HEK293 (cell line): ENCODE data around the gene ADCY1.

ENCODE experiments used
- CTCF ChIA-PET: fragments of 350-600 bp; formaldehyde crosslinking; extraction: SDS; loops from one replicate; lab custom pipeline; 2021; ENCODE audit warnings: antibody characterized with exemption; lab: Yijun Ruan, JAX
- POLR2A ChIA-PET: fragments of 300-600 bp; formaldehyde crosslinking; extraction: SDS; loops from one replicate; lab custom pipeline; 2020; ENCODE audit warnings: antibody characterized with exemption, inconsistent platforms; lab: Yijun Ruan, JAX
- H3K27ac ChIP-seq: fragments of 200-500 bp; sonication (Bioruptor generic); 2 replicates; pipeline ENCODE4 v1.5.1; 2014; ENCODE audit warnings: low read depth, low read length, control low read depth, inconsistent platforms; ENCODE audit errors: extremely low read depth
- H3K36me3 ChIP-seq, 2 experiments: fragments of 200-500 bp in 1 of 2; sonication (Bioruptor generic) in 1 of 2; 1 replicate in 1 of 2; 2 replicates in 1 of 2; pipeline ENCODE4 v1.5.1; 2014 to 2017; ENCODE audit warnings: inconsistent platforms in 2 of 2, low read length in 2 of 2; ENCODE audit not compliant: control insufficient read depth in 2 of 2, insufficient read depth in 1 of 2
- H3K4me1 ChIP-seq: fragments of 200-500 bp; sonication (Bioruptor generic); 2 replicates; pipeline ENCODE4 v1.5.1; 2014; ENCODE audit warnings: mild to moderate bottlenecking, low read length, inconsistent platforms; ENCODE audit not compliant: control insufficient read depth, insufficient read depth
- H3K4me3 ChIP-seq: 2 replicates; pipeline ENCODE4 v1.5.1; 2011; ENCODE audit warnings: low read depth, mild to moderate bottlenecking, control low read depth, low read length, moderate library complexity
- H3K9me3 ChIP-seq: fragments of 200-500 bp; sonication (Bioruptor generic); 2 replicates; pipeline ENCODE4 v1.5.1; 2014; ENCODE audit warnings: low read depth, low read length, inconsistent platforms; ENCODE audit not compliant: control insufficient read depth, insufficient read depth
- BCL6B ChIP-seq: fragments of 450-650 bp; formaldehyde crosslinking; IDR thresholded peaks from 2 replicates; pipeline ENCODE4 v1.5.1; 2017; ENCODE audit warnings: missing biosample characterization, missing genetic modification characterization
- GLIS1 ChIP-seq: fragments of 450-650 bp; formaldehyde crosslinking; IDR thresholded peaks from 2 replicates; pipeline ENCODE4 v1.5.1; 2016; ENCODE audit warnings: missing biosample characterization, missing genetic modification characterization
- HOXA7 ChIP-seq: sonication (generic); formaldehyde crosslinking; IDR thresholded peaks from 2 replicates; pipeline ENCODE4 v1.8.1; 2022; ENCODE audit warnings: missing genetic modification reagents, borderline replicate concordance
- MZF1 ChIP-seq: fragments of 450-650 bp; formaldehyde crosslinking; IDR thresholded peaks from 2 replicates; pipeline ENCODE4 v1.5.1; 2017; ENCODE audit warnings: missing biosample characterization, missing genetic modification characterization, borderline replicate concordance
- SP7 ChIP-seq: fragments of 450-650 bp; formaldehyde crosslinking; IDR thresholded peaks from 2 replicates; pipeline ENCODE4 v1.5.1; 2016; ENCODE audit warnings: missing biosample characterization, missing genetic modification characterization
- TSHZ1 ChIP-seq: fragments of 450-650 bp; formaldehyde crosslinking; IDR thresholded peaks from 2 replicates; pipeline ENCODE4 v1.5.1; 2016; ENCODE audit warnings: missing biosample characterization, missing genetic modification characterization, borderline replicate concordance
- ZBTB7A ChIP-seq: fragments of 450-650 bp; formaldehyde crosslinking; IDR thresholded peaks from 2 replicates; pipeline ENCODE4 v1.5.1; 2016; ENCODE audit warnings: low read depth, missing biosample characterization, missing genetic modification characterization
- ZNF16 ChIP-seq: fragments of 450-650 bp; formaldehyde crosslinking; IDR thresholded peaks from 2 replicates; pipeline ENCODE4 v1.5.1; 2016; ENCODE audit warnings: low read depth, missing biosample characterization, missing genetic modification characterization
- ZNF174 ChIP-seq: fragments of 450-650 bp; formaldehyde crosslinking; IDR thresholded peaks from 2 replicates; pipeline ENCODE4 v1.5.0; 2017; ENCODE audit warnings: missing biosample characterization, mild to moderate bottlenecking, missing genetic modification characterization
- ZNF18 ChIP-seq: fragments of 450-650 bp; formaldehyde crosslinking; IDR thresholded peaks from 2 replicates; pipeline ENCODE4 v1.5.1; 2016; ENCODE audit warnings: missing biosample characterization, missing genetic modification characterization
- ZNF221 ChIP-seq: fragments of 450-650 bp; formaldehyde crosslinking; IDR thresholded peaks from 2 replicates; pipeline ENCODE4 v1.5.1; 2017; ENCODE audit warnings: missing biosample characterization, missing genetic modification characterization, borderline replicate concordance
- ZNF529 ChIP-seq: fragments of 450-650 bp; formaldehyde crosslinking; IDR thresholded peaks from 2 replicates; pipeline ENCODE4 v1.5.1; 2017; ENCODE audit warnings: missing genetic modification characterization, missing biosample characterization; ENCODE audit not compliant: insufficient replicate concordance
- ZNF600 ChIP-seq: fragments of 450-650 bp; formaldehyde crosslinking; IDR thresholded peaks from 2 replicates; pipeline ENCODE4 v1.5.1; 2016; ENCODE audit warnings: missing biosample characterization, missing genetic modification characterization
- ZNF621 ChIP-seq: fragments of 450-650 bp; formaldehyde crosslinking; IDR thresholded peaks from 2 replicates; pipeline ENCODE4 v1.5.1; 2017; ENCODE audit warnings: missing biosample characterization, missing genetic modification characterization
- ZNF76 ChIP-seq: fragments of 450-650 bp; formaldehyde crosslinking; IDR thresholded peaks from 2 replicates; pipeline ENCODE4; 2016; ENCODE audit warnings: low read depth, missing biosample characterization, missing genetic modification characterization, borderline replicate concordance
- TF ChIP-seq, protein P1 (sequence below): fragments of 450-650 bp; formaldehyde crosslinking; IDR thresholded peaks from 2 replicates; pipeline ENCODE4 v1.5.1; 2016; ENCODE audit warnings: missing biosample characterization, missing genetic modification characterization

Gene ADCY1

DNA sequence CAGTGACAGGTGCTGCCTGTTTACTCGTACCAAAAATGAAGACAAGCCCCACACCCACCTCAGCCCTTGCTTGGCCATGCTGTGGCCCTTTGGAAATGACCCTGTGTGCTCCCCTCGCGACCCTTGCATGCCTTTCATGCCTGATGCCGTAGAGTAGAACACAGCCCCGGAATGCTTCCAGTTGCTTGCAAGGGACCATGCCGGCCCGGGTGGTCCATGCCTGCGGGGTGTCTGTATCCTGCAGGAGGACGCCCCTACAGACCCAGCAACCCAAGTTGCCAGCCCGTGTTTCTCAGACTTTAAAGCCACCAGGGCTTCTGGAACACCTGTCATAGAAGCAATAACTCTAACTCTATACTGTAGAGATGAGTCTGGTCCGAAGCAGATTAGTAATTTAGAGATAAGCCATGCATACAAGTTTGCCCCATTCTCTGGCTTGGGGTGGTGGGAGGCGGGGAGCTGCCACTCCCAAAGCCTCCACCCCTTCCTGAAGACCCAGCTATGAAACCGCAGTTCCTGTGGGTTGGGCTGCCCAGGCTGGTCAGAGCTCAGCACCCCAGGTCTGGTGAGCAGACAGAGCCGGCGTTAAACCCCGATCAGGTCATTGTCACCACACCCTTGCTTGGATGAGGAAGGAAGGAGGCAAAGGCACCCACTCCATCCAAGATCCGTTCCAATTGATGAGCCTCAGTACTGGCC is 143.5 kb downstream of the ADCY1 start:
- no peak overlapping the region for H3K4me3 ChIP-seq

More for the DNA sequence above, 143.5 kb downstream of the ADCY1 start:
- no peak overlapping the region for H3K27ac ChIP-seq
- H3K9me3 ChIP-seq, result no peaks in the 10 kb centered on the region
- TF ChIP-seq GLIS1 (tag by site-specific recombination), result no peak
- TF ChIP-seq, protein P1, sequence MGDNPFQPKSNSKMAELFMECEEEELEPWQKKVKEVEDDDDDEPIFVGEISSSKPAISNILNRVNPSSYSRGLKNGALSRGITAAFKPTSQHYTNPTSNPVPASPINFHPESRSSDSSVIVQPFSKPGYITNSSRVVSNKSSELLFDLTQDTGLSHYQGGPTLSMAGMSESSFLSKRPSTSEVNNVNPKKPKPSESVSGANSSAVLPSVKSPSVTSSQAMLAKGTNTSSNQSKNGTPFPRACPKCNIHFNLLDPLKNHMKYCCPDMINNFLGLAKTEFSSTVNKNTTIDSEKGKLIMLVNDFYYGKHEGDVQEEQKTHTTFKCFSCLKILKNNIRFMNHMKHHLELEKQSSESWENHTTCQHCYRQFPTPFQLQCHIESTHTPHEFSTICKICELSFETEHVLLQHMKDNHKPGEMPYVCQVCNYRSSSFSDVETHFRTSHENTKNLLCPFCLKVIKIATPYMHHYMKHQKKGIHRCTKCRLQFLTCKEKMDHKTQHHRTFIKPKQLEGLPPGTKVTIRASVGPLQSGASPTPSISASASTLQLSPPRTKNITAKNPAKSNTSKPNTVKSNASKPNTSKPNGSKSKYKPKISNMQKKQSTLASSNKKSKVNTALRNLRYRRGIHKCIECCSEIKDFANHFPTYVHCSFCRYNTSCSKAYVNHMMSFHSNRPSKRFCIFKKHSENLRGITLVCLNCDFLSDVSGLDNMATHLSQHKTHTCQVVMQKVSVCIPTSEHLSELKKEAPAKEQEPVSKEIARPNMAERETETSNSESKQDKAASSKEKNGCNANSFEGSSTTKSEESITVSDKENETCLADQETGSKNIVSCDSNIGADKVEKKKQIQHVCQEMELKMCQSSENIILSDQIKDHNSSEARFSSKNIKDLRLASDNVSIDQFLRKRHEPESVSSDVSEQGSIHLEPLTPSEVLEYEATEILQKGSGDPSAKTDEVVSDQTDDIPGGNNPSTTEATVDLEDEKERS (tag by site-specific recombination), result no peak
- no peak for TF ChIP-seq ZBTB7A (tag by site-specific recombination)
- no peak for TF ChIP-seq ZNF621
- TF ChIP-seq ZNF600 (tag by site-specific recombination), result no peak
- TF ChIP-seq ZNF174 (tag by site-specific recombination), result no peak
- no peak for TF ChIP-seq ZNF16 (tag by site-specific recombination)
- no peak for TF ChIP-seq BCL6B (tag by site-specific recombination)
- TF ChIP-seq ZNF221, result no peak
- TF ChIP-seq SP7 (tag by site-specific recombination), result no peak
- no peak for TF ChIP-seq ZNF76 (tag by site-specific recombination)
- no peak for TF ChIP-seq TSHZ1 (tag by site-specific recombination)
- no peak for TF ChIP-seq ZNF529 (tag by site-specific recombination)
- TF ChIP-seq HOXA7 (CRISPR knock-in tag), result no peak
- TF ChIP-seq ZNF18 (tag by site-specific recombination), result no peak
- no peak for TF ChIP-seq MZF1
- no peaks in the 10 kb centered on the region for H3K36me3 ChIP-seq
- ChIA-PET CTCF (no interaction called here), POLR2A (no interaction called here)
- H3K4me1 ChIP-seq, result no peaks in the 10 kb centered on the region
